Endothelial cell of umbilical vein (primary cell): ENCODE data around the gene INAVA.

Experiments used
- CTCF ChIP-seq, 2 donors: IDR thresholded peaks; 1 replicate in 1 of 2; 2 replicates in 1 of 2; pipeline ENCODE4 v1.5.1; 2011; ENCODE audit warnings: low read length in 2 of 2, mild to moderate bottlenecking in 2 of 2, moderate library complexity in 2 of 2, control low read depth in 1 of 2, inconsistent platforms in 1 of 2, low read depth in 1 of 2; ENCODE audit not compliant: insufficient read depth in 1 of 2; ENCODE audit errors: extremely low read depth in 1 of 2
- EZH2 ChIP-seq: IDR thresholded peaks from 2 replicates; pipeline ENCODE4 v1.6.1; 2012; ENCODE audit warnings: borderline replicate concordance, low read depth, mild to moderate bottlenecking, moderate library complexity, low read length, inconsistent platforms; ENCODE audit not compliant: severe bottlenecking
- GATA2 ChIP-seq: IDR thresholded peaks from 2 replicates; pipeline ENCODE4 v1.7.0; 2011; ENCODE audit warnings: low read depth, mild to moderate bottlenecking, moderate library complexity, mixed read lengths, low read length; ENCODE audit not compliant: insufficient read length, insufficient read depth
- MAX ChIP-seq: IDR thresholded peaks from 2 replicates; pipeline ENCODE4 v1.6.1; 2011; ENCODE audit not compliant: insufficient read depth, insufficient read length
- POLR2A ChIP-seq: IDR thresholded peaks from 2 replicates; pipeline ENCODE4 v1.6.1; 2012; ENCODE audit warnings: low read depth, mild to moderate bottlenecking, control low read depth, low read length

GRCh38 chr1:200889571-200889970, 5.1 kb upstream of the INAVA start:
- TF ChIP-seq CTCF (IDR thresholded peaks at IDR 0.05; ENCODE audit: extremely low read depth in 1 of 2, insufficient read depth in 1 of 2, low read depth in 1 of 2, low read length in 2 of 2), result no peak
- TF ChIP-seq GATA2, result no peak
- no peak for TF ChIP-seq POLR2A
- no peak for TF ChIP-seq EZH2
- no peak for TF ChIP-seq MAX
